IgD-negative memory B cell (primary cell): Measurements from ENCODE around the gene EIF2AK2. TPM values are rescaled to one million over a fixed set of nuclear protein-coding genes. Genes with fewer than 3 reads are reported as not detected.
A peak's percentile ranks its signal among the peaks of the same experiment; 100 is the strongest.

Experiments
- H3K27ac Mint-ChIP-seq, 3 donors: one replicate each; pipeline ENCODE4 v1.8.0; 2020 to 2022; ENCODE audit warnings: mild to moderate bottlenecking in 3 of 3, mixed read lengths in 3 of 3, moderate library complexity in 1 of 3
- H3K27me3 Mint-ChIP-seq: one replicate; pipeline ENCODE4 v1.8.0; 2021; ENCODE audit warnings: mixed read lengths
- H3K36me3 Mint-ChIP-seq: one replicate; pipeline ENCODE4 v1.8.0; 2020; ENCODE audit warnings: mild to moderate bottlenecking, mixed read lengths
- H3K4me1 Mint-ChIP-seq, 3 donors: one replicate each; pipeline ENCODE4 v1.8.0; 2020 to 2022; ENCODE audit warnings: mixed read lengths in 3 of 3, mild to moderate bottlenecking in 1 of 3
- H3K4me3 Mint-ChIP-seq, 4 donors: one replicate each; pipeline ENCODE4 v1.8.0; 2020 to 2022; ENCODE audit warnings: mild to moderate bottlenecking in 4 of 4, mixed read lengths in 4 of 4, moderate library complexity in 3 of 4
- H3K9me3 Mint-ChIP-seq, 3 donors: one replicate each; pipeline ENCODE4 v1.8.0; 2020 to 2021; ENCODE audit warnings: mixed read lengths in 3 of 3, mild to moderate bottlenecking in 1 of 3
- polyA plus RNA-seq: library from polyadenylated mRNA; unstranded; fragments of 300-500 nt; fragmentation: Illumina TruSeq; gene quantifications from one replicate; pipeline ENCODE4 v1.2.3, GENCODE V29; 2021

The EIF2AK2 gene
- polyA plus RNA-seq, 1 donor from 2014 or later = 40.0 TPM

- Mint-ChIP-seq H3K27me3 (no peaks in the 10 kb centered on the region), H3K4me1 (peaks cover 19 to 44% (median 31%) of the 10 kb centered on the region in 3 donors), H3K36me3 (peaks cover 17% of the 10 kb centered on the region), H3K4me3 (peak overlapping the region in 3 of 4 donors; percentile 8 to 33 (median 26)), H3K27ac (peak overlapping the region in 2 of 3 donors; percentile 24 to 31), H3K9me3 (no peaks in the 10 kb centered on the region)
Observed at GRCh38 chr2:37149626-37150322, 7.0 kb downstream of the EIF2AK2 start.

- Mint-ChIP-seq H3K27ac (no peak overlapping the region), H3K4me3 (no peak overlapping the region), H3K36me3 (peaks cover 14% of the 10 kb centered on the region), H3K27me3 (no peaks in the 10 kb centered on the region), H3K4me1 (peaks cover 16 to 36% (median 28%) of the 10 kb centered on the region in 3 donors), H3K9me3 (no peaks in the 10 kb centered on the region)
Observed at GRCh38 chr2:37148325-37148724, 8.5 kb downstream of the EIF2AK2 start.

GRCh38 chr2:37146062-37146461, 10.7 kb downstream of the EIF2AK2 start:
- Mint-ChIP-seq H3K4me1 (peaks cover 9 to 20% (median 16%) of the 10 kb centered on the region in 3 donors), H3K27me3 (no peaks in the 10 kb centered on the region), H3K27ac (no peak overlapping the region), H3K9me3 (no peaks in the 10 kb centered on the region), H3K36me3 (peaks cover 6% of the 10 kb centered on the region), H3K4me3 (no peak overlapping the region)

GRCh38 chr2:37143974-37144373, 12.8 kb downstream of the EIF2AK2 start:
- no peaks in the 10 kb centered on the region for H3K27me3 Mint-ChIP-seq
- peaks cover 1 to 11% (median 8%) of the 10 kb centered on the region in 3 donors for H3K4me1 Mint-ChIP-seq
- no peak overlapping the region for H3K4me3 Mint-ChIP-seq
- peaks cover 2% of the 10 kb centered on the region for H3K36me3 Mint-ChIP-seq
- no peaks in the 10 kb centered on the region for H3K9me3 Mint-ChIP-seq
- no peak overlapping the region for H3K27ac Mint-ChIP-seq

DNA sequence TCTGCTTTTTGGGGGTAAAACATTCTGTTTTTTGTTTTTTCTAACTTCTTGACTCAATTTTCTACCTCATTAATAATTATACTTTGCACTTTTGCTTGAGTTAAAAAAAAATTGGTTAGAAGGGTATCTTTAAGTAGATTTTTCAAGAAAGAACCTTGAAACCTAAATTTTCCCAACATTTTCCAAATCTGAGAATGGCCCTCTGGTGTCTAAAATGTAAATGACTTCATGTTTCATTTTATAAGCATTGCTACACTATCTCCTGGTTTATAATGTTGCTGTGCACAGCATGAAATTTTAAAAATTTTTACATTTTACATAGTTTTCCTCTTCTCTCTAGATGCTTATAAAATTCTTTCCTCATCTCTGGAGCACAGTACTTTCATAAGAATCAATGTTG, 14.2 kb downstream of the EIF2AK2 start:
- Mint-ChIP-seq H3K4me3 (no peak overlapping the region), H3K4me1 (peaks cover 1 to 7% (median 2%) of the 10 kb centered on the region in 3 donors), H3K36me3 (peaks cover 3% of the 10 kb centered on the region), H3K27ac (no peak overlapping the region), H3K9me3 (no peaks in the 10 kb centered on the region), H3K27me3 (no peaks in the 10 kb centered on the region)

DNA sequence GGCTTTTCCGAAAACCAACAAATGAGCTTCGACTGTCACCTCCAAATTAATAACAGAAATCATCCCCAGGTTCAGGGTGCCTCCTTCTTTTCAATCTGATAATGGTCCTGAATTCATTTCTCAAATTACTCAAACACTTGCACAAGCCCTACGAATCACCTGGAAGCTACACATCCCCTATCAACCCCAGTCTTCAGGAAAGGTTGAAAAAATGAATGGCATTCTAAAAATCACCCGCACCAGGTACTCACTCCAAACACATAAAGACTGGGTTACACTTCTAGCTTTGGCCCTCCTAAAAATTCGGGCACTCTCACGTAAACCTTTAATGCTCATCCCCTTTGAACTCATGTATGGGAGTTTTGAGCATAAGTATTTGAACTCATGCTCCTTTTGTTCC, 23.9 kb downstream of the EIF2AK2 start:
- no peaks in the 10 kb centered on the region for H3K27me3 Mint-ChIP-seq
- no peaks in the 10 kb centered on the region for H3K9me3 Mint-ChIP-seq
- H3K36me3 Mint-ChIP-seq = peaks cover 28% of the 10 kb centered on the region
- no peak overlapping the region for H3K27ac Mint-ChIP-seq
- H3K4me3 Mint-ChIP-seq = no peak overlapping the region
- H3K4me1 Mint-ChIP-seq = peaks cover 0 to 3% (median 1%) of the 10 kb centered on the region in 3 donors

DNA sequence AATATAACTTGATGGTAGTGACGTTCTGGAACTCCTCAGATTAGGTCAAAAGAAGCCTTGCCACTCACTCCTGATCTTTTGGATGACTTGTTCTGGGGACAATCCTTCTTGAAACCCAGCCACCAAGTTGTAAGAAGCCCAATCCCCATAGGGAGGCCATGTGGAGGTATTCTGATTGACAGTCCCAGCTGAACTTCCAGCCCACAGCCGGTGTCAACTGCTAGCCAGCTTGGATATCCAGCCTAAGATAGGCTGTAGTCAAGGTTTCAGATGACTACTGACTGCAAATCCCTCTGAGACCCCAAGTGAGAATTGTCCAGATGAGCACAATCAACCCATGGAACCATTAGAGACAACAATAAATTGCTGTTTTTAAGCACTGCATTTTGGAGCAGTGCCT, 31.4 kb downstream of the EIF2AK2 start:
- Mint-ChIP-seq H3K4me3 (no peak overlapping the region), H3K27ac (no peak overlapping the region), H3K9me3 (no peaks in the 10 kb centered on the region), H3K36me3 (peaks cover 17% of the 10 kb centered on the region), H3K4me1 (peaks cover 0 to 4% (median 0%) of the 10 kb centered on the region in 3 donors), H3K27me3 (no peaks in the 10 kb centered on the region)

- H3K27me3 Mint-ChIP-seq = no peaks in the 10 kb centered on the region
- no peak overlapping the region for H3K27ac Mint-ChIP-seq
- H3K9me3 Mint-ChIP-seq = no peaks in the 10 kb centered on the region
- H3K4me3 Mint-ChIP-seq = no peak overlapping the region
- H3K4me1 Mint-ChIP-seq = no peaks in the 10 kb centered on the region
- peaks cover 11% of the 10 kb centered on the region for H3K36me3 Mint-ChIP-seq
Observed at GRCh38 chr2:37119157-37119556, 37.6 kb downstream of the EIF2AK2 start.

DNA sequence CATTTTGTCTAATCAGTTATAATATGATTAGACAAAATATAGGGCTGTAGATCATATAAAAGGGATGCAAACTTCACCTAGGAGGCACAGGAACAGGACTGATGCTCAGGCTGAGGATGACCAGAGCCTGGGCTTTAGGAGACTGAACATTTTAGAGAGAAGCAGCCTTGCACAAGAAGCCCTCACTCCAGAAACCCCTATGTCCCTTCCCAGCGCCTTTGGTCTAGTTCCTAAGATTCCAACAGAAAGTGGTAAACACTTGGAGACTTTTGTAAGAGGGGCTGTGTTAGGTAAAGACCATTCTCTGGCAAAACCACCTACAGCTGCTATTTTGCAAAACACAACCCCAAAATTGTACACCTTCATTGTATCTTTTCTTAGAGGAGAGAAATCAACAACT, 39.2 kb downstream of the EIF2AK2 start:
- peak overlapping the region in 1 of 3 donors; percentile 74 for H3K27ac Mint-ChIP-seq
- no peaks in the 10 kb centered on the region for H3K9me3 Mint-ChIP-seq
- no peaks in the 10 kb centered on the region for H3K4me1 Mint-ChIP-seq
- H3K36me3 Mint-ChIP-seq = peaks cover 11% of the 10 kb centered on the region
- H3K4me3 Mint-ChIP-seq = no peak overlapping the region
- H3K27me3 Mint-ChIP-seq = no peaks in the 10 kb centered on the region

- H3K9me3 Mint-ChIP-seq = no peaks in the 10 kb centered on the region
- H3K27me3 Mint-ChIP-seq = no peaks in the 10 kb centered on the region
- peaks cover 7% of the 10 kb centered on the region for H3K36me3 Mint-ChIP-seq
- H3K4me1 Mint-ChIP-seq = no peaks in the 10 kb centered on the region
- no peak overlapping the region for H3K4me3 Mint-ChIP-seq
- no peak overlapping the region for H3K27ac Mint-ChIP-seq
Observed at GRCh38 chr2:37111958-37112357, 44.8 kb downstream of the EIF2AK2 start.

DNA sequence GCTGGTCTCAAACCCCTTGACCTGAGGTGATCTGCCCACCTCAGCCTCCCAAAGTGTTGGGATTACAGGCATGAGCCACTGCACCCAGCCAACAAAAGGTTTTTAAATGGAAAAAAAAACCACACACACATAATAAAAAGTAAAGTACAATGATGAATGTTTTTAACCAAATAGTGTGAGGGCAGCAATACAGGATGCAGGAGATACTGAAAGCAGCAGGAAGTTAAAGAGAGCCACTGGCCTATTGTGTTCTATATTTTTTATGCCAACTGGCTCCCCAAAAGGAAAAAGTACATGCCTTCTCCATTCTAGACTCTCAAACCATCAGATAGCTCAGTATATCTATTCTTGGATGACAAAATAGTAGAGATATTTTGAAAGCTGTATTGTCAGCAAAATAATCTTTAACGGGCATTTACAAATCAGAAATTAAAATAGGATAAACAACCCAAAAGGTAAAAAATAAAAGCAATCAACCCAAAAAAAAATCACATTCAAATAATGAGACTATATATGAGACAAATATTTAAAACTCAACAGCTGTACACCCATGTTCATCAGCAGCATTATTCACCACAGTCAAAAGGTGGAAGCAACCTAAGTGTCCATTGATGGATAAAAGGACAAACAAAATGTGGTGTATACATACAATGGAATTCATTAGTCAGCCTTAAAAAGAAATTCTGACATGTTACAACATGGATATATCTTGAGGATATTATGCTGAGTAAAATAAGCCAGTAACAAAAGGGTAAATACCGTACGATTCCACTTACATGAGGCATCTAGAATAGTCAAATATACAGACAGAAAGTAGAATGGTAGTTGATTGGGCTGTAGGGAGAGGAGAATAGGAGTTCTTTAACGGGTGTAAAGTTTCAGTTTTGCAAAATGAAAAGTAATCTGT, 46.2 kb downstream of the EIF2AK2 start:
- peaks cover 8% of the 10 kb centered on the region for H3K36me3 Mint-ChIP-seq
- H3K27me3 Mint-ChIP-seq = no peaks in the 10 kb centered on the region
- H3K9me3 Mint-ChIP-seq = no peaks in the 10 kb centered on the region
- no peaks in the 10 kb centered on the region for H3K4me1 Mint-ChIP-seq
- no peak overlapping the region for H3K27ac Mint-ChIP-seq
- no peak overlapping the region for H3K4me3 Mint-ChIP-seq

DNA sequence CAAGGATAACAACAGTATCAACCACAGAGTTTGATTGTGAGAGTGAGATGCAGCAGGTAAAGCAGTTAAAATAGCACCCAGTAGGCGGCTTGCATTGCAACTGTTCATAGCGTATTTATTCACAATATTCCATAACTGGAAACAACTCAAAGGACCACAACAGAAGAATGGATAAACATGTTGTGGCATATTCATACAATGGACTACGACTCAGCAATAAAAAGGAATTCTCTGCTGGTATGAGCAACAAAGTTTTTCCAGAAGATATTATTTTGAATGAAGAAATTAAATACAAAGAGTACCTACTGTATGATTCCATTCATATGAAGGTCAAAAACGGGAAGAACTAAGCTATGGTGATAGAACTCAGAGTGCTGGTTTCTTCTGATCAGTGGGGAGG, 47.3 kb downstream of the EIF2AK2 start:
- H3K9me3 Mint-ChIP-seq = no peaks in the 10 kb centered on the region
- H3K4me1 Mint-ChIP-seq = no peaks in the 10 kb centered on the region
- no peak overlapping the region for H3K27ac Mint-ChIP-seq
- no peaks in the 10 kb centered on the region for H3K27me3 Mint-ChIP-seq
- peaks cover 8% of the 10 kb centered on the region for H3K36me3 Mint-ChIP-seq
- H3K4me3 Mint-ChIP-seq = no peak overlapping the region

- no peaks in the 10 kb centered on the region for H3K27me3 Mint-ChIP-seq
- H3K4me1 Mint-ChIP-seq = peaks cover 0 to 4% (median 0%) of the 10 kb centered on the region in 3 donors
- H3K4me3 Mint-ChIP-seq = no peak overlapping the region
- H3K36me3 Mint-ChIP-seq = peaks cover 12% of the 10 kb centered on the region
- peak overlapping the region in 1 of 3 donors; percentile 67 for H3K27ac Mint-ChIP-seq
- H3K9me3 Mint-ChIP-seq = no peaks in the 10 kb centered on the region
Observed at GRCh38 chr2:37105150-37105549, 51.6 kb downstream of the EIF2AK2 start.

GRCh38 chr2:37104178-37104577, 52.6 kb downstream of the EIF2AK2 start:
- no peak overlapping the region for H3K27ac Mint-ChIP-seq
- peaks cover 12% of the 10 kb centered on the region for H3K36me3 Mint-ChIP-seq
- H3K4me3 Mint-ChIP-seq = no peak overlapping the region
- peaks cover 0 to 4% (median 0%) of the 10 kb centered on the region in 3 donors for H3K4me1 Mint-ChIP-seq
- no peaks in the 10 kb centered on the region for H3K27me3 Mint-ChIP-seq
- H3K9me3 Mint-ChIP-seq = no peaks in the 10 kb centered on the region

GRCh38 chr2:37102588-37102987, 54.2 kb downstream of the EIF2AK2 start:
- no peaks in the 10 kb centered on the region for H3K27me3 Mint-ChIP-seq
- H3K36me3 Mint-ChIP-seq = peaks cover 10% of the 10 kb centered on the region
- peaks cover 0 to 6% (median under 1%) of the 10 kb centered on the region in 3 donors for H3K4me1 Mint-ChIP-seq
- H3K4me3 Mint-ChIP-seq = no peak overlapping the region
- no peak overlapping the region for H3K27ac Mint-ChIP-seq
- H3K9me3 Mint-ChIP-seq = no peaks in the 10 kb centered on the region
